ENCODE measurements around the gene DCHS1. TPM values are rescaled to one million over a fixed set of nuclear protein-coding genes. Genes with fewer than 3 reads are reported as not detected.

Gene DCHS1
- total RNA-seq, 3 donors from 2014 or later: 3.5 to 38.8 (median 6.0) TPM

- DNase-seq (no peak), ATAC-seq (no peak)
- no peak for TF ChIP-seq CTCF (IDR thresholded peaks at IDR 0.05)
- Histone ChIP-seq H3K4me3 (no peak overlapping the region), H3K36me3 (ENCODE audit: low read depth) (no peaks in the 10 kb centered on the region), H3K9me3 (peaks cover 20% of the 10 kb centered on the region), H3K4me1 (ENCODE audit: low read depth) (no peaks in the 10 kb centered on the region)
- intact Hi-C loops (cut with DNase I, micrococcal nuclease): no loop called here
These were observed 71.1 kb downstream of the DCHS1 start for GRCh38 chr11:6584528-6584927.

- H3K9me3 ChIP-seq: peaks cover 20% of the 10 kb centered on the region
- DNase-seq: no peak
- H3K4me1 ChIP-seq (ENCODE audit: low read depth): no peaks in the 10 kb centered on the region
- no peak for ATAC-seq
- intact Hi-C loops (cut with DNase I, micrococcal nuclease): no loop called here
- no peak overlapping the region for H3K4me3 ChIP-seq
- no peak for TF ChIP-seq CTCF (IDR thresholded peaks at IDR 0.05)
- H3K36me3 ChIP-seq (ENCODE audit: low read depth): no peaks in the 10 kb centered on the region
These were observed 72.0 kb downstream of the DCHS1 start for GRCh38 chr11:6583584-6583983.

- Histone ChIP-seq H3K4me1 (ENCODE audit: low read depth) (no peaks in the 10 kb centered on the region), H3K4me3 (no peak overlapping the region), H3K9me3 (peaks cover 16% of the 10 kb centered on the region), H3K36me3 (ENCODE audit: low read depth) (no peaks in the 10 kb centered on the region)
- intact Hi-C loops (cut with DNase I, micrococcal nuclease): no loop called here
- TF ChIP-seq CTCF (IDR thresholded peaks at IDR 0.05): no peak
- ATAC-seq (no peak), DNase-seq (no peak)
These were observed 75.9 kb downstream of the DCHS1 start for GRCh38 chr11:6579681-6580080.

GRCh38 chr11:6578134-6578533 lies 77.5 kb downstream of the DCHS1 start:
- Histone ChIP-seq H3K9me3 (peaks cover 3% of the 10 kb centered on the region), H3K36me3 (ENCODE audit: low read depth) (no peaks in the 10 kb centered on the region), H3K4me3 (no peak overlapping the region), H3K4me1 (ENCODE audit: low read depth) (no peaks in the 10 kb centered on the region)
- TF ChIP-seq CTCF (IDR thresholded peaks at IDR 0.05): no peak
- no peak for DNase-seq
- intact Hi-C loops (cut with DNase I, micrococcal nuclease): no loop called here
- no peak for ATAC-seq

- Histone ChIP-seq H3K4me1 (ENCODE audit: low read depth) (no peaks in the 10 kb centered on the region), H3K9me3 (no peaks in the 10 kb centered on the region), H3K36me3 (ENCODE audit: low read depth) (no peaks in the 10 kb centered on the region), H3K4me3 (no peak overlapping the region)
- intact Hi-C loops (cut with DNase I, micrococcal nuclease): no loop called here
- no peak for ATAC-seq
- no peak for DNase-seq
- no peak for TF ChIP-seq CTCF (IDR thresholded peaks at IDR 0.05)
These were observed 78.9 kb downstream of the DCHS1 start for GRCh38 chr11:6576471-6577373.
